NCI-H510A treated with DMSO at 0.1 percent for 48 hours (cell line): ENCODE measurements around the gene LHPP.

Experiments
- DNase-seq: peaks from one replicate; lab custom pipeline; 2025; lab: John Stamatoyannopoulos, UW

Gene LHPP

DNA sequence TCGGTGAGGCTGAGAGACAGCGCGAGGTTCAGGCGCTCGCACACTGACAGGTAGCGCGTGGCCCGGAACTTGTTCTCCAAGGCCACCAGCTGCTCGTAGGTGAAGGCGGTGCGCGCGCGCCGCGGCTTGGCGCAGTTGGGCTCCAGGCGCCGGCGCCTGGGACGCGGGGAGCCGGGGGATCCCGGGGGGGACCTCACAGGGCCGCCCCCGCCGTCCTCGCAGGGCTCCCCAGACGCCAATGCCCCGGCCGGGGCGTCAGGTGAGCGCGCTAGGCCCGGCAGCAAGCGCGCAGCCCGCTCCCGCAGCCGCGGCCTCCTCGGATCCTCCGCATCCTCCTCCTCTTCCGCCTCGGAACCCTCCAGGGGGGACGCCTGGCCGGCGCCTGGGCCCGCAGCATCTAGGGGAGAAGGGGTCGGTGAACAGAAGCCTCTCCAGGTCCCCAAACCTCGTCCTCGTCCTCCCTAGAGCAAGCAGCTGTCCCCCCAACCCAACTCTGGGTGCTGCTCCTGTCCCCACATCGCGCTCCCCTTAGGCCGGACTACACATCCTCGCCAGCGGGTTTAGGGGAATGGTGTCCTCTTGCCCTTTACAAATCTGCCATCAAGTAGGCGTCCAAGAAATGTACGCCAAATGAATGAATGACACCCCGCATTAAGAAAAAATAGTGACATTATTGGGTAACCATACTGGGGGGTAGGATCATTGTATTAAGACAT is 13.7 kb upstream of the LHPP start:
- peak; percentile 11 for DNase-seq

DNA sequence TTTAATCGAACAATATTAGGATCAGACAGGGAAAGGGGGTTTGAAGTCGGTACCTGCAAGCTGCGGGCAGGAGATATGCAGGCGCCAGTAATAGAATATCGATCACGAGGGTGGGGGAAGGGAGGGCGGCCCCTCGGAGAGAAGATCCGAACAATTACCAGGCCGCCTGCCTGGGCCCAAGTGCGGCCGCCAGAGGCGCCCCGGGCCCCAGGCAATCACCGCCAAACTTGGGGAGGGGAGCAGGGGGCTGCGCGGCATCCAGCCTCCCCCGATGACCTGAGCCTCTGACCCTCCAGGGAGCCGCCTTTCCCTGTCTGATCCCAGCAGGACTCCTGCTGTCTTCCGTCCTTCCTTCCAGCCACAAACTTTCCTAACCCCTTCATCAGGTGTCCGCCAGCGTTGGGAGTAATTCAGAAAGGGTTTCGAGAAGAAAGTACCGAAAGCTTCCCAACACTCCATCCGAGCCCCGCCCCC is 12.9 kb upstream of the LHPP start:
- no peak for DNase-seq

DNA sequence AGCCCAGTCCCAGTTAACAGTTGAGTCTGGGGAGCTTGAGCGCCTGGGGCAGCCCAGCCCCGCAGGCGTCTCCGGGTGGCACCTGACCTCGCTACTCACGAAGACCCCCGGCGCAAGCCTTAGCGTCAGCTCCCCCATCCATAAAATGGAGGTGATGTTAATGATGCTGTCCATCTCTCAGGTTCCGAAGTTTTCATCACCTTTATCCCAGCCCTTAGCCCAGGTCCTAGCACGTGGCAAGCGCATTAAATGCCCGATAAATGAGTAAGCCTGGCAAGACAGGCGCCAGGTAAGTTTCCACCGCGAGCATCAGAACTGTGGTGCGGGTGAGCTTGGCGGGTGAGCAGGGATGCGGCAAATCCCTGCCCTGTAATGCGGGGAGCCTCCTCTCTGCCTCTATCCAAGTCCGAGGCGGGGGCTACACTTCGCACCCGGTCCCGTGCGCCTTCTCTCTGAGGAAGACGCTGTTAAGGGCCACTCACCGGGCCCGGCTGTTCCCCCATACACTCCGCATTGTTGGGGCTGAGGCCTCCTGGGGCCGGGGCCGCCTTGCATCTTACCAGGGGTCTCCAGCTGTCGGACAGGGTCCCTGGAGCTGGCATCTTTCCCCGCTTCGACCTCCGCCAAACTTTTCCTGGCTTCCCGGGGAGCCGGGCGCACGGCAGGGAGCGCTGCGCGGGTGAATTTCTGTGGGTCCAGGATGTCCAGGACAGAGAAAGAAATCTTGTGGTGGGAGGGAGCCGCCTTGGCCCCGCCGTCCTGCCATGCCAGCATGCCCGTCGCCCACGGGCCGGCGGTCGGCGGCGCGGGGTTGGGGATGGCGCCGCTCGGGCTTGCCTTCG is 12.2 kb upstream of the LHPP start:
- no peak for DNase-seq

DNA sequence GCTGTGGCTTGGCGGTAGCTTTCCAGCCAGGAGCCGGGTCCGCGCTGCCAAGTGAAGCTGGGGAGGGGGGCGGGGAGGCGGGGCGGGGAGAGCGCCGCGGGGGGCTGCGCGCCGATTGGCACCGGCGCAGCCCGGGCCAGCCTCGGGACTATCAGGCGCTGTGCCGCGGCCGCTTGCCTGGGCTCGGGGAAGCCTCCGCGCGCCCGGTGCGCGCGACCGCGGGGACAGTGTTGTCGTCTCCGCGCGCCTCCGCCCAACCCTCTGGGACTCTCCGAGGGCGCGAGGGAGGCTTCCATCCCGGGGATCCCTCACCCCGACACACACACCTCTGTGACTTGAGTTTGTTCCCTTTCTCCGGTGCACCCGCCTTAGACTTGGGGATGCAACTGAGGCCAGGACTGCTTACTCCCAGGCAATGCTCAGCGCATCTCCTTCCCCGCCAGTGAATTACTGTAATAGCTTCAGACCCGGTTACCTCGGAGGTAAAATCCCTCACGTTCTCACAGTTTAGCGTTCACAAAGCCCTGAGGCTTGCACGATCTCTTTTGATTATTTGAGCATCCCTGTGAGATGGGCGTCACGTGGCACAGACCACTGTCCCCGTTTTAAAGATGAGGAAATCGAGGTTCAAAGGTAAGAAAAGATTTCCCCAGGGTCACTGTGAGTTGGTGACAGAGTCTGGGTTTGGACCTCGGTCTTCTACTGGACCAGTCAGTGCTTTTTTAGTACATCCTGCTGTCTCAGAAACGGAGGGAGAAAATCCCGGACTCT is 11.4 kb upstream of the LHPP start, which contains the start of gene NKX1-2:
TSS of gene NKX1-2 (minus strand) at position 24 of the 771 bp plus-strand sequence. CDS start 92 bp downstream, outside the sequence.
- peak; percentile 58 for DNase-seq

DNA sequence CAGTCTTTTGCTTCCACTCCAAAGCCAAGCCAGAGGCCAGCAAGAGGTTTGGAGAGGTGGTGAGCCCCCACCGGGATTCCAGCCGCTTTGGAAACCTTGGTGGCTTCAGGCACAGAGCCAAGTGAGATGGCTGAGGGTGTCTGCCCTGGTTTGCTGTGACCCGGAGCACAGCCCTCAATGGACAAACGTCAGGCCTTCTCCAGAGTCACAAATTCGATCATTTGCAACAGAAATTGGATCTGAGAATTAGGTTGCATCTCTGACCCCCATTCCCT is 10.9 kb upstream of the LHPP start:
- DNase-seq, result no peak

DNA sequence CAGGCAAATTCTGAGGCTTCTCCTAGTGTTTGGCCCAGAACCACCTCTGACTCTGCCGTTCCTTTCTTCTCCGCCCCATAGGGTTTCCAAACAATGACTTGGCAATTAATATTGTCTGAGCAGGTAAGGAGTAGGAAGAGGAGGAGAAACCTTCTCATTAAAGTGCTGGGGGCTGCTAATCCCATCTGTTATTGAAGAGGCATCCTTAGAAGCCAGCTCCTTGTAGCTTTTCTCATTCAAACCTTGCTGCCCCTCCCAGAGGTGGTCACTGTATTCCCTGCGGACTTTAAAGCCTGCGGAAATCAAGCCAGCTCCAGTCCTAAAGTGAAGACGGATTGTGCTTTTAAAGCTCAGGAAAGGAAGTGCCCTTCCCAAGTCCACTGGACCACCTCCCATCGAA is 10.3 kb upstream of the LHPP start:
- DNase-seq, result no peak

DNA sequence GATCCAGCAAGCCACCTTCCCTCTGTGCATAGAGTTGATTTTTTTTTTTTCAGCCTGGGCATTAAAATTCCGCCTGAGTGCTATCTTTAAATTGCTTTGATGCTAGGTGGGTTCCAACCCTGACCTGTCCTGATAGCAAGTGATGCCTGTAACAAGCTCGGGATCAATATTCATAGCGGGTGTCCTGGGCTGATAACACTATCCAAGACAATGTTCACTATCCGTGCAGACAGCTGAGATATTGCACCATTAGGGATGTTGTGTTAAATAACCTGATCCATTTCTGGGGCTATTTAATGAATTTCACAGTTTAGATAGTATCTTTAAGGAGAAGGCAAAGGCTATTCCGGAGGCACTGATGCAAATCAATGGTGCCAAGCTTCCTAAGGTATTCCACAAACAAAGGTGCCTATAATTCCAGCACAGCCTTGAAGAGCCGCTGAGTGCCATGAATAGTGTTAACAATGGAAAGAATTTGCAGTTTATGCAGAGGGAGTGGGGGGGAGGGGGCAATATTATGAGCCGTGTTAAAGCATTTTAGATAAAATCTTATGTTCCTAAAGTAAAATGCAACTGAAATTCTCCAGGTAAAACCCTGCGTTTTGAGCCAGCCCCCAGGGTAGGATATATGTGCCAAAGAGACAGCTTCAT is 7.5 kb upstream of the LHPP start:
- DNase-seq, result no peak

DNA sequence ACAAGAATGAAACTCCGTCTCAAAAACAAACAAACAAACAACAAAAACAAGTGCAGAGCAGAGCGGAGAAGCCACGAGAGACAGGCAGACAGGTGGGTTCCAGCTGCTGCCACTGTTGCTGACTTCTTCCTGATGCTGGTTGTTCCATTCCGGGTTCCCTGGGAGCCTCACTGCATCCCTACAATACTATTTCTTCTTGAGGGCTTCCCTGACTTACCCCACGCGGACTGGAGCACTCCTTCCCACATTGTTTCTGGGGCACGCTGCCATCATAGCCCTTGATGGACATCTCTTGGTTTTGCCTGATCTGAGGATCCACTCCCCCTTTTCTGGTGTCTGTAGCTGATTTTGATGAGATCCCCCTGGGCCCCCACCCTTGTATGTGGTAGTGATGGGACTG is 6.2 kb upstream of the LHPP start:
- DNase-seq, result no peak

DNA sequence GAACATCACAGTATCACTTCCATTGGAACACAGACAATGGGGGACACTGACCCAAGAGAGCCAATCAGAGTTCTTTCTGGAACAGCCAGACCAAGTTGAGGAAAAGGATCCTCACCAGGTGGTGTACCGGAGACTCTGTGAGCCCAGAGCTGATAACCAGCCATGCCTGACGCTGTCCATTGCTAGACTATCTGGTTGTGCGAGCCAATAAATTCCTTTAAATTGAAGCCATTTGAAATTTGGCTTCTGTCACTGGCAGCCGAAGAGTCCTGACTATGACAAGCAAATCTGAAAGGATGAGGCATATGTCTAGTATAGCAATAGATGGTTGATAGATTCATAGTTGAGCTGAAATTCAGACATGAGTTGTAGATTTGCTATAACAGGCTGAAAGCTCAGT is 3.1 kb upstream of the LHPP start:
- DNase-seq, result no peak

DNA sequence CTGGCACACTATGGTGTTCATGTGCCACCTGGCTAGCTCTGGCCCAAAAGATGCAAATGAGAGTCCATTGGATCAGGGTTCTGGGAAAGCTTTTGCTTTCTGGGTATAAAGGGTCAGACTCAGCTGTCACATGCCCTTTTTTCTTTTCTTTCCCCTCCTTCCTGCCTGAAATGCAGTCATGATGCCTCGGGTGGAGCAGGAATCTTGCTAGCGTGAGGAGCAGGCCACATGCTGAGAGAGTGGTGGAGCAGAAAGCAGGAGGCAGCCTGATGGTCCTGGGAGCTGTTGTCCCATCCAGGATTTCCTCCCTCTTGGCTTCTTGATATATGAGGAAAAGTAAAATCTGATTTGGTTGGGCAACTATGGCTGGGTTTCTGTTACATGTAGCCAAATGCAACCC is 2.7 kb upstream of the LHPP start:
- no peak for DNase-seq

DNA sequence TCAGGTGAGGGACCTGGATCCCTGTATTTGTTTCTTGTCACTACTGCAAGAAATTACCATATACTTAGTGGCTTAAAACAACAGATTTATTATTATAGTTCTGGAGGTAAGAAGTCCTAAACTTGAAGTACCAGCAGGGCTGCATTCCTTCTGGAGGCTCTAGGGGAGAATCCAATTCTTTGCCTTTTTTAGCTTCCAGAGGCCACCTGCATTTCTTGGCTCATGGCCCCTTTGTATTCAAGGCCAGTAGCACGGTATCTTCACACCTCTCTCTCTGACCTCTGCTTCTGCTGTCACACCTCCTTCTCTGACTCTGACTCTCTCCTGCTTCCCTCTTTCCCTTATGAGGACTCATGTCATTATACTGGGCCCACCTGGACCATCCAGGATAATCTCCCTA is 2.2 kb upstream of the LHPP start:
- no peak for DNase-seq

DNA sequence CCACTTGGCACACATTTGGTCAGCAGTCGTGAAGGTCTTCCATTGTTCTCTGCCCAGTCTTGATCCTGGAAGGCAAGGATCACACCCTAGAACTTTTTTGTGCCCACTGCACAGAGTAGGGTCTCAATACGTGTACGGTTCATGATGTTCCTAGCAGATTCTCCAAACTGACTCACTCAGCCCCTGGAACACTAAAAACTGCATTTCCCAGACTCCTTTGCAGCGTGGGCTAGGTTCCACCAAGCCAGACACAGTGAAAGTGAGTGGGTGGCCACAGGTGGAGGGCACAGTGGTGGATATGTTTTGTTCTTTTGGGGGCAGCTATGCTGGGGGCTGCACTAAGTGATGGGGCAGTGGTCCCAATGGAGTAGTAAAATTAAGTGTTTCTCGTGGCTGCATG is 1.5 kb upstream of the LHPP start:
- no peak for DNase-seq

DNA sequence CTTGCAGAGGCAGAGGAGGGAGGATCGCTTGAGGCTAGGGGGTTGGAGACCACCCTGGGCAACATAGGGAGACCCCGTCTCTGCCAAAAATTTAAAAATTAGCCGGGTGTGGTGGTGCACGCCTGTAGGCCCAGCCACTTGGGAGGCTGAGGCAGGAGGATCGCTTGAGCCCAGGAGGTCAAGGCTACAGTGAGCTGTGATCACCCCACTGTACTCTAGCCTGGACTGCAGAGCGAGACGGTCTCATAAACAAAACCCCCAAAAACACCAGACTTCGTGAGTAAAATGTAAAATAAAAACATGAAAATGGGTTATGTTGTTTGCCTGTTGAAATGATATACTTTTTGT is 699 bp downstream of the LHPP start:
- no peak for DNase-seq

DNA sequence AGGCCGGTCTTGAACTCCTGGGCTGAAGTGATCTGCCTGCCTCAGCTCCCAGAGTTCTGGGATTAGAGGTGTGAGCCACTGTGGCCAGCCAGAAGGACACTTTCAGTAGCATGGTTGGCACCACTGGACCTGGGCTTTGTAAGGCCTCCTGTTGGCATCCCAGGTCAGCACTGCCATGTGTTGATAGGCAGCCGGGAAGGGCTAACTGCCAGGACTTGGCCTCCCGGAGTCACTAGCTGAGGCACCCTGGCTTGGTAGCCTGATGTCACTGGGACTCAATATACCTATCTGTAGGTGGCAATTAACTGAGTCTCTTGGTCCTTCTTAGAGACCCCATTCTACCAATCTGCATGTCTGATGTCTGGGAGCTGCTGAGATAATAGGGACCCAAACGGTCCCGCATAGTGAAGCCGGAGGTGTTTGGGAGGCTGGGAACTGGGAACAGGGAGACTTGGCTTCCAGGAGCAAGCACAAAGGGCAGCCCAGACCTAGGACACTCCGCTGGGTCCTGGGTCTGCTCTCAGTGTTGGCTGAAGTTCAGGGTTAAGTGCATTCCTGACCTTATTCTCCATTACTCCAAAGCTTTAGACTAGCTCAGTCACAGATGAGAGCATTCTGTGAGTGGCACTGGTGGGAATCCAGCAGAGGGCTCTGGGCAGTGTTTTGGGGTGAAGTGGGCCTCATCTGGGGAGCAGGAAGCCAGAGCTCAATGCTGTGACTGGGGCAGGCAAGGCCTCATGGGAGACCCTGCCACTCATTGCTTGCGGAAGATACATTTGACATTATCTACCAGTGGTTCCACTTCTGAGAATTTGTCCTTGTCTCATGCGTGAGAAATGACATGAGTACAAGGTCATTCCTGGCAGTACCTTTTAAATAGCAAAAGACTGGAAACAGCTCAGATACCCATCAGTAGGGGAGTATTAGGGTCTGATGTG is 2.7 kb downstream of the LHPP start:
- no peak for DNase-seq

DNA sequence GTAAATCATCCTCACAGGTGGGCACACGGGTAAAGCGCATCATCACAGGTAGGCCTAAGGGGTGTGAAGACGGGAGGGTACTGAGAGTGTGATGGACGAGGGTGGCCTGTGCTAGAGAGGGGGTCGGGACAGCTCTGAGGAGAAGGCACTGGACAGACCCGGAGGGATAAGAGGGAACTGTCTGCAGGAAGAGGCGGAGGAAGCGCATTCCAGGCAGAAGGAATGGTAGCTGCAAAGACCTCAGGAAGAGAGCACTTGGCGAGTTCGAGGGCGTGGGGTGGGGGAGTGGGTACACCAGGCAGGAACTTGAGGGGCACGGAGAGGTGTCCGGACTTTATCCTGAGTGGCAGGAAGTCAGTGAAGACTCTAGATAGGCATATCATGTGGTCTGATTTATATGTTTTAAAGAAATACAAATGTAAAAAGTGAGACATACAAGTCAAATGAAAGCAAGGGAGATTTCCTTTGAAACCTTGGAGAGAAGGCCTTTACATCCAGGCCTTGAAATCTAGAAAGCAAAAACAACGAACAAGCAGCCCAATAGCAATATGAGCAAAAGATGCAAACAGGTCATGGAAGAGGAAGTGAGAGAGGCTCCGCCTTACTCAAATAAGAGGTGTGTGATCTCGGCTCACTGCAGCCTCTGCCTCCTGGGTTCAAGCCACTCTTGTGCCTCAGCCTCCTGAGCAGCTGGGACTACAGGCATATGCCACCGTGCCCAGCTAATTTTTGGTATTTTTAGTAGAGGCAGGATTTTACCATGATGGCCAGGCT is 3.6 kb downstream of the LHPP start:
- DNase-seq, result peak; percentile 15

DNA sequence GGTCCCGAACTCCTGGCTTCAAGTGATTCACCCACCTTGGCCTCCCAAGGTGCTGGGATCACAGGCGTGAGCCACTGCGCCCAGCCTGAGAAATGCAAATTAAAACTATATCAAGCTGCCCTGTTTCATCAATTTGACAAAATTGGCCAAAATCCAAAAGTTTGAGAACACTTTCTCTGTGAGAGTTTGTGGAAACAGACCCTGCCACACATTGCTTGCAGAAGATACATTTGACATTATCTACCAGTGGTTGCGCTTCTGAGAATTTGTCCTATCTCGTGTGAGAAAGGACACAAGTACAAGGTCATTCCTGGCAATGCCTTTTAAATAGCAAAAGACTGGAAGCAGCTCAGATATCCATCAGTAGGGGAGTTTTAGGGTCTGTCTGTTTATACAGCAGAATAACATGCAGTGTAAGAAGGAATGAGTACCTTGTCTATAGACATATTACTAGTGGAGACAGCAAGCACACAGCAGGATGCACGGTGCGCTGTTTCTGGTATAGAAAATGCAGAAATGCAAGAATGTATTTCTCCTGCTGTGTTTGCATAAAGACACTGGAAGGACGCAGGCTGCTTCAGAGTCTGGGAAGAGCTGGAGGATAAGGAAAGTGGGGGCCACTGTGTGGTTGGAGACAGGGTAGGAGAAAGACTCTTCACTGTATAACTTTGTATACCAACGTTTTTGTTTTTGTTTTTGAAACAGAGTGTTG is 4.3 kb downstream of the LHPP start:
- no peak for DNase-seq

DNA sequence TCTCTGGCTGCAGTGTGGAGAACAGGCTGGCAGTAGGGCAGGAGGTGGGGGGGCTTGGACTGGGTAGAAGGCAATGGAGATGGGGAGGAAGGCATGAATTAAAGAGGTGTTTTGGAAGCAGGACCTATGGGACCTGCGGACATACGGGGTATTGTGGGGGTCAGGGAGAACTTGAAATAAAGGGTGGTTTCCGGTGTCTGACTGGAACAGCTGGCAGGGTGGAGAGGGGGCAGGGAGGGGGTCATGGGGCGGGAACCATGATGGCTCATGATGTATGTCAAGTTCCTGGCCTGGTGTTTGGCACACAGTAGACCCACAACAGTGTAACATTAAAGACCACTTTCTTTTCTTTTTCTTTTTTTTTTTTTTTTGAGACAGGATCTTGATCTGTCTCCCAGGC is 5.5 kb downstream of the LHPP start:
- DNase-seq, result no peak

DNA sequence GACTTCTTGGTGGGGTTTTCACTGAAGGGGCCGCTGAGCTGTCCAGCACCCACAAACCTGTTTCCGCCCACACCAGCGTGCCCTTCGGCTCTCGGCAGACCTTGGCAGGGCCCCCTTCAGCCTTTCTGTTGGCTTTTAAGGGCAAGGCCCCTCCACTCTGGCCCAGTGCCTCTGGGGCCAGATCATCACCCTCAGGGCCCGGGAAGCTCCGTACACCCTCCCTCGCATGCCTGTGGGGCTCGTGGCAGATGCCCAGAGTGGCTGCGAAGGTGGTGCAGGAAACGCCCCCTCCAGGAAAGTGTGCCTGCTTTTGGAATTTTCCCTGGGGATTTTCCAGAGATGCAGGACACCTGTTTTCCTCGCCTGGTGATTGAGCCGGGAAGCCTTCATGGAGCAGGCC is 7.0 kb downstream of the LHPP start:
- DNase-seq, result no peak

DNA sequence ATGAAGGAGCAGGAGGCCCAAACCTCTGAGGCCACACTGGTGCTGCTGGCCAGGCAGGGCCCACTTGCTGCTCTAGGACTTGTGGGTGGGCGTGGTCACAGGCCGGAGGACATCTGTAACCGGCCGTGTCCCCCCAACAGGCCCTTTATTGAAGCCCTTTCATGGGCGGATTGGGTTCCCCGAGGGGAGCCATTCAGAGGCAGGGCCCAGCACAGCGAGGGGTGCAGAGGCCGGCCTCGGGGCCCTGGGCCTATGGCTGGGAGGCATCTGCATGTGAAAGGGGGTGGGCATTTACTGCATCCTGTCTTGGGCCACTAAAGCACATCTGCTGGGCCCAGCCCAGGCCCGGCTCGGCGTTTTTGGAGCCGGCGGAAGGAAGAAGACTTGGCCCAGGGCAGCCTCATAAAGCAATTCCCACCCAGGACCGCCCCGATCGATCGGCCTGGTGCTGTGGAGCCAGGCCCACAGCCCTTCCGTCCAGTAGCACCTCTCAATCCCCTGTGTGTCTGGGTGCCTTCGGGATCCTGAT is 8.4 kb downstream of the LHPP start:
- no peak for DNase-seq
